Ishikawa (cell line): ENCODE results near the gene NOS3.

Experiments used
- CEBPB ChIP-seq: IDR thresholded peaks from 2 replicates; pipeline ENCODE4 v1.6.1; 2012
- CREB1 ChIP-seq: IDR thresholded peaks from 2 replicates; pipeline ENCODE4 v1.6.1; 2012; ENCODE audit warnings: low read depth
- EGR1 ChIP-seq: IDR thresholded peaks from 2 replicates; pipeline ENCODE4 v1.6.1; 2012
- EP300 ChIP-seq: IDR thresholded peaks from 2 replicates; pipeline ENCODE4 v1.6.1; 2012; ENCODE audit warnings: borderline replicate concordance
- FOXM1 ChIP-seq: IDR thresholded peaks from 2 replicates; pipeline ENCODE4 v1.6.1; 2012; ENCODE audit warnings: low read depth, borderline replicate concordance
- MAX ChIP-seq: IDR thresholded peaks from 2 replicates; pipeline ENCODE4 v1.6.1; 2012
- NFIC ChIP-seq: IDR thresholded peaks from 2 replicates; pipeline ENCODE4 v1.6.1; 2012
- RAD21 ChIP-seq: IDR thresholded peaks from 2 replicates; pipeline ENCODE4 v1.6.1; 2012; ENCODE audit warnings: low read depth
- TAF1 ChIP-seq: IDR thresholded peaks from 2 replicates; pipeline ENCODE4 v1.6.1; 2012; ENCODE audit warnings: low read depth, mild to moderate bottlenecking
- TCF12 ChIP-seq: IDR thresholded peaks from 2 replicates; pipeline ENCODE4 v1.6.1; 2012; ENCODE audit warnings: low read depth
- TEAD4 ChIP-seq: IDR thresholded peaks from 2 replicates; pipeline ENCODE4 v1.6.1; 2012
- YY1 ChIP-seq: IDR thresholded peaks from 2 replicates; pipeline ENCODE4 v1.6.1; 2012; ENCODE audit warnings: low read depth
- ZBTB7A ChIP-seq: IDR thresholded peaks from 2 replicates; pipeline ENCODE4 v1.6.1; 2012; ENCODE audit warnings: low read depth

DNA sequence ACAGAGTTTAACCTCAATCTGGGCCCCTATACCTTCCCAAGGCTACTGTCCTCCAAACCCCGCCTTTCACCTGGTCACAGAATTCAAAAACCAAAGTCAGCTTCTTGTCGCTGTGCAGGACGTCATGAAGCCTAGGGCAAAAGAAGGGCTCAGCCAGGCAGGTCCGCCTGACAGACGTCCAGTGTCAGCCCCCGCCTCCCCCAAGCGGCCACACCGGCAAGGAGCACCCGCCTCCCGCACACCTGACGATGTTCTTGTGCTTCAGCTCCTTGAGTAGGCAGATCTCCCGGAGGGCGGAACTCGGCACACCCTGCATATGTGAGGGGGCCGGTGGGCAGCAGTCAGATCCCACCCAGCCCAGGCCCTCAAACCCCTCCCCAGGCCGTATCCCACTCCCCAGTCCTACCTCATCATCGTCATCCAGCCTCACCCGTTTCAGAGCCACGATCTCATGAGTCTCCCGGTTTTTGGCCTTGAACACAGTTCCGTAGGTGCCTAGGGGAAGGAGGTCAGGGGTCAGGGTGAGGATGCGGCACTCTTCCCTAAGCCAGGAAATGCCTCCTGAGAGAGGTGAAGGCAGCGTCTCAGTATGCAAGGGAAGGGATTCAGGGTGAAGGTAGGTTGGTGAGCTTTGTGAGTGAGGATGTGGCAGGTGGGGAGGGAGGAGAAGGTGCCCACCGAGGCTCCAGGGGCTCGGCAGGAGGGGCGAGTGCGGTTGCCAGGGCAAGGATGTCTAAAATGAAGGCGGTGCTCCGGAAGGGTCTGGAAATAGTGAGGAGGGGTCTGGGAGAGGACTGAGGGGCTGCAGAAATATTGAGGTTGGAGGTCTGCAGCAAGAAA, 66.1 kb downstream of the NOS3 start:
- no peak for TF ChIP-seq EGR1
- no peak for TF ChIP-seq YY1
- TF ChIP-seq MAX: no peak
- TF ChIP-seq EP300: no peak
- no peak for TF ChIP-seq CREB1
- no peak for TF ChIP-seq CEBPB
- no peak for TF ChIP-seq RAD21
- TF ChIP-seq TCF12: no peak
- TF ChIP-seq TEAD4: no peak
- no peak for TF ChIP-seq TAF1
- TF ChIP-seq NFIC: no peak
- TF ChIP-seq FOXM1: no peak
- no peak for TF ChIP-seq ZBTB7A
